Right lung (tissue), 10 donors: ENCODE measurements around the gene CENPN. TPM values are rescaled to one million over a fixed set of nuclear protein-coding genes. Genes with fewer than 3 reads are reported as not detected.

ENCODE experiments used
- DNase-seq, 2 donors: peaks; one replicate each; pipeline ENCODE4 v3.0.0-alpha.2; 2013
- long read RNA-seq, 8 donors: transcript quantifications; one replicate each; lab custom pipeline, GENCODE V29; 2026
- polyA plus RNA-seq, 5 donors: library from polyadenylated mRNA; unstranded; fragments of 120-200 nt; gene quantifications; one replicate each; pipeline versions ENCODE4 v1.2.1 to v1.2.3, GENCODE V29; 2013; ENCODE audit warnings: inconsistent platforms in 1 of 5, low replicate concordance in 1 of 5; ENCODE audit not compliant: insufficient read length in 5 of 5, insufficient read depth in 1 of 5

Gene CENPN
- polyA plus RNA-seq = 10 to 100 TPM; 14.1 to 35.8 (median 19.2) TPM
- long read RNA-seq, donor 1, transcript CENPN-201 (7 exons, 1,398 nt) = major isoform, 8 of 129 reads
- long read RNA-seq, donor 1, partial matches to known transcripts = 17 of 129 reads
- long read RNA-seq, donor 1, other reads (novel, unspliced or antisense) = 104 of 129 reads
- long read RNA-seq, donor 2, partial matches to known transcripts = 7 of 54 reads
- long read RNA-seq, donor 2, other reads (novel, unspliced or antisense) = 44 of 54 reads
- long read RNA-seq, donor 3, partial matches to known transcripts = 6 of 13 reads
- long read RNA-seq, donor 3, other reads (novel, unspliced or antisense) = 0 of 13 reads
- long read RNA-seq, donor 4, partial matches to known transcripts = 5 of 59 reads
- long read RNA-seq, donor 4, other reads (novel, unspliced or antisense) = 54 of 59 reads
- long read RNA-seq, donor 5, transcript CENPN-201 (7 exons, 1,398 nt) = major isoform, 18 of 38 reads
- long read RNA-seq, donor 5, partial matches to known transcripts = 16 of 38 reads
- long read RNA-seq, donor 5, other reads (novel, unspliced or antisense) = 0 of 38 reads
- long read RNA-seq, donor 6, transcript CENPN-201 (7 exons, 1,398 nt) = major isoform, 8 of 17 reads
- long read RNA-seq, donor 6, partial matches to known transcripts = 6 of 17 reads
- long read RNA-seq, donor 6, other reads (novel, unspliced or antisense) = 0 of 17 reads
- long read RNA-seq, donor 7, partial matches to known transcripts = 0 of 1 reads
- long read RNA-seq, donor 7, other reads (novel, unspliced or antisense) = 0 of 1 reads
- long read RNA-seq, donor 8, partial matches to known transcripts = 0 of 2 reads
- long read RNA-seq, donor 8, other reads (novel, unspliced or antisense) = 0 of 2 reads

- peak; percentile 100 for DNase-seq
These were observed at the start of gene CENPN, which contains the start of gene CMC2 for GRCh38 chr16:81006813-81007695. Gene CENPN, plus strand, starts transcription at chr16:81007214. Its CDS starts 4,726 bp downstream, at chr16:81011940. Gene CMC2, minus strand, starts transcription at chr16:81006885. Its CDS starts 9,491 bp downstream, at chr16:80997394.

GRCh38 chr16:80958284-80958683 lies 48.7 kb upstream of the CENPN start:
- no peak for DNase-seq

GRCh38 chr16:80962879-80963278 lies 44.1 kb upstream of the CENPN start:
- DNase-seq = no peak

- DNase-seq = no peak
These were observed 42.7 kb upstream of the CENPN start for GRCh38 chr16:80964351-80964750.

GRCh38 chr16:80966617-80967016 lies 40.4 kb upstream of the CENPN start:
- no peak for DNase-seq

- no peak for DNase-seq
These were observed 38.5 kb upstream of the CENPN start for GRCh38 chr16:80968386-80969113.

- DNase-seq = no peak
These were observed 37.9 kb upstream of the CENPN start for GRCh38 chr16:80969114-80969484.

GRCh38 chr16:80971819-80972218 lies 35.2 kb upstream of the CENPN start:
- no peak for DNase-seq

- DNase-seq = no peak
These were observed 34.4 kb upstream of the CENPN start for GRCh38 chr16:80972611-80973010.

GRCh38 chr16:80973991-80974390 lies 33.0 kb upstream of the CENPN start:
- DNase-seq = no peak

GRCh38 chr16:80974649-80975376 lies 32.2 kb upstream of the CENPN start:
- DNase-seq = no peak

- no peak for DNase-seq
These were observed 30.1 kb upstream of the CENPN start for GRCh38 chr16:80976946-80977345.

GRCh38 chr16:80981103-80981502 lies 25.9 kb upstream of the CENPN start:
- DNase-seq = no peak

GRCh38 chr16:80982646-80983045 lies 24.4 kb upstream of the CENPN start:
- no peak for DNase-seq

- no peak for DNase-seq
These were observed 22.7 kb upstream of the CENPN start for GRCh38 chr16:80984124-80984892.

GRCh38 chr16:80985611-80986010 lies 21.4 kb upstream of the CENPN start:
- DNase-seq = no peak

GRCh38 chr16:80986557-80986956 lies 20.5 kb upstream of the CENPN start:
- no peak for DNase-seq

GRCh38 chr16:80988756-80989155 lies 18.3 kb upstream of the CENPN start:
- no peak for DNase-seq

GRCh38 chr16:80989801-80990200 lies 17.2 kb upstream of the CENPN start:
- DNase-seq = no peak
